ENCODE measurements around the gene PEAK1. TPM values are rescaled to one million over a fixed set of nuclear protein-coding genes. Genes with fewer than 3 reads are reported as not detected.

The PEAK1 gene
- total RNA-seq, 1 experiment from 2014 or later, result 36.7 TPM

- H3K27me3 ChIP-seq (replicated peaks; ENCODE audit: insufficient read depth, low read depth, low read length, poor library complexity), result no peaks in the 10 kb centered on the region
- no peak overlapping the region for H3K4me3 ChIP-seq (ENCODE audit: low read depth, low read length, poor library complexity, severe bottlenecking)
- no peaks in the 10 kb centered on the region for H3K4me1 ChIP-seq (ENCODE audit: insufficient read depth, low read length, poor library complexity, severe bottlenecking)
- BruUV-seq (replicated peaks), result no TSS peak
- no peaks in the 10 kb centered on the region for H3K36me3 ChIP-seq (ENCODE audit: insufficient read depth, low read length, poor library complexity, severe bottlenecking)
- CTCF ChIA-PET, result no interaction called here
- intact Hi-C loops (cut with micrococcal nuclease; ENCODE audit: unreplicated experiment), result no loop called here
- POLR2A ChIA-PET (ENCODE audit: low non-redundant PET), result no interaction called here
- no peak for DNase-seq (ENCODE audit: low spot score)
- H3K27ac ChIP-seq (ENCODE audit: low read depth, low read length, poor library complexity, severe bottlenecking), result no peak overlapping the region
- H3K9me3 ChIP-seq (ENCODE audit: low read depth, low read length, poor library complexity, severe bottlenecking), result no peaks in the 10 kb centered on the region
- TF ChIP-seq EZH2 (IDR thresholded peaks at IDR 0.05; ENCODE audit: borderline replicate concordance, low read depth, low read length, poor library complexity, severe bottlenecking) (no peak), CTCF (conservative IDR thresholded peaks at IDR 0.05; ENCODE audit: low read depth, low read length) (no peak)
Measured at GRCh38 chr15:77376770-77377169, 43.1 kb downstream of the PEAK1 start.

GRCh38 chr15:77375133-77375532, 44.8 kb downstream of the PEAK1 start:
- no peaks in the 10 kb centered on the region for H3K9me3 ChIP-seq (ENCODE audit: low read depth, low read length, poor library complexity, severe bottlenecking)
- no peaks in the 10 kb centered on the region for H3K4me1 ChIP-seq (ENCODE audit: insufficient read depth, low read length, poor library complexity, severe bottlenecking)
- BruUV-seq (replicated peaks), result no TSS peak
- H3K4me3 ChIP-seq (ENCODE audit: low read depth, low read length, poor library complexity, severe bottlenecking), result no peak overlapping the region
- no peaks in the 10 kb centered on the region for H3K27me3 ChIP-seq (replicated peaks; ENCODE audit: insufficient read depth, low read depth, low read length, poor library complexity)
- H3K27ac ChIP-seq (ENCODE audit: low read depth, low read length, poor library complexity, severe bottlenecking), result no peak overlapping the region
- ChIA-PET CTCF (no interaction called here), POLR2A (ENCODE audit: low non-redundant PET) (no interaction called here)
- intact Hi-C loops (cut with micrococcal nuclease; ENCODE audit: unreplicated experiment), result no loop called here
- no peak for DNase-seq (ENCODE audit: low spot score)
- H3K36me3 ChIP-seq (ENCODE audit: insufficient read depth, low read length, poor library complexity, severe bottlenecking), result no peaks in the 10 kb centered on the region
- TF ChIP-seq EZH2 (IDR thresholded peaks at IDR 0.05; ENCODE audit: borderline replicate concordance, low read depth, low read length, poor library complexity, severe bottlenecking) (no peak), CTCF (conservative IDR thresholded peaks at IDR 0.05; ENCODE audit: low read depth, low read length) (no peak)

- DNase-seq (ENCODE audit: low spot score), result no peak
- no peaks in the 10 kb centered on the region for H3K9me3 ChIP-seq (ENCODE audit: low read depth, low read length, poor library complexity, severe bottlenecking)
- no TSS peak for BruUV-seq (replicated peaks)
- no peaks in the 10 kb centered on the region for H3K27me3 ChIP-seq (replicated peaks; ENCODE audit: insufficient read depth, low read depth, low read length, poor library complexity)
- intact Hi-C loops (cut with micrococcal nuclease; ENCODE audit: unreplicated experiment), result no loop called here
- no peak for TF ChIP-seq EZH2 (IDR thresholded peaks at IDR 0.05; ENCODE audit: borderline replicate concordance, low read depth, low read length, poor library complexity, severe bottlenecking)
- TF ChIP-seq CTCF (conservative IDR thresholded peaks at IDR 0.05; ENCODE audit: low read depth, low read length), result no peak
- CTCF ChIA-PET, result no interaction called here
- no peaks in the 10 kb centered on the region for H3K36me3 ChIP-seq (ENCODE audit: insufficient read depth, low read length, poor library complexity, severe bottlenecking)
- no peak overlapping the region for H3K4me3 ChIP-seq (ENCODE audit: low read depth, low read length, poor library complexity, severe bottlenecking)
- POLR2A ChIA-PET (ENCODE audit: low non-redundant PET), result no interaction called here
- H3K27ac ChIP-seq (ENCODE audit: low read depth, low read length, poor library complexity, severe bottlenecking), result no peak overlapping the region
- H3K4me1 ChIP-seq (ENCODE audit: insufficient read depth, low read length, poor library complexity, severe bottlenecking), result no peaks in the 10 kb centered on the region
Measured at GRCh38 chr15:77373441-77373840, 46.5 kb downstream of the PEAK1 start.
